Occipital lobe (tissue), 2 donors: Measurements from ENCODE around the gene CNN1. TPM values are rescaled to one million over a fixed set of nuclear protein-coding genes. Genes with fewer than 3 reads are reported as not detected.
"Not testable (repeated sequence)": the region's sequence is repeated elsewhere in the genome, so short reads cannot be mapped to it uniquely, and the experiment has no call there.

ENCODE experiments used
- DNase-seq: peaks from one replicate; lab custom pipeline; 2025; lab: John Stamatoyannopoulos, UW
- total RNA-seq: library from RNA; depleted of rRNA; stranded (reverse); fragments of >200 nt; gene quantifications from one replicate; pipeline ENCODE4 v1.2.3, GENCODE V29; 2014

The CNN1 gene
- total RNA-seq, 1 donor from 2014 or later = not detected

DNA sequence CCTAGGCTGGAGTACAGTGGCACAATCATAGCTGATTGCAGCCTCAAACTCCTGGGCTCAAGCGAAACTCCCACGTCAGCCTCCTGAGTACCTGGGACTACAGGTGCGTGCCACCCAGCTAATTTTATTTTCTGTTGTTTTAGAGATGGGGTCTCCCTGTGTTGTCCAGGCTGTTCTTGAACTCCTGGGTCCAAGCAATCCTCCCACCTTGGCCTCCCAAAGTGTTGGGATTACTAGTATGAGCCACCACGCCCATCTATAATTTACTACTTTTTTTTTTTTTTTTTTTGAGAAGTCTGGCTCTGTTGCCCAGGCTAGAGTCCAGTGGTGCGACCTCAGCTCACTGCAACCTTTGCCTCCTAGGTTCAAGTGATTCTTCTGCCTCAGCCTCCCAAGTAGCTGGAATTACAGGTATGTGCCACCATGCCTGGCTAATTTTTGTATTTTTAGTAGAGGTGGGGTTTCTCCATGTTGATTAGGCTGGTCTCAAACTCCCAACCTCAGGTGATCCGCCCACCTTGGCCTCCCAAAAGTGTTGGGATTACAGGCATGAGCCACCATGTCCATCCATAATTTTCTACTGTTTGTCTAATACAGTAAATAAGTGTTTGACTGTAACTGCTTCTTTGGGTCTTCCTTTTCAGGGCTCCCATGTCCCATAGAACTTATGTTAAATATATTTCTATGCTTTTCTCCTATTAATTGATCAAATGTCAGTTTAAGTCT is 25.6 kb downstream of the CNN1 start:
- not testable (repeated sequence) for DNase-seq

DNA sequence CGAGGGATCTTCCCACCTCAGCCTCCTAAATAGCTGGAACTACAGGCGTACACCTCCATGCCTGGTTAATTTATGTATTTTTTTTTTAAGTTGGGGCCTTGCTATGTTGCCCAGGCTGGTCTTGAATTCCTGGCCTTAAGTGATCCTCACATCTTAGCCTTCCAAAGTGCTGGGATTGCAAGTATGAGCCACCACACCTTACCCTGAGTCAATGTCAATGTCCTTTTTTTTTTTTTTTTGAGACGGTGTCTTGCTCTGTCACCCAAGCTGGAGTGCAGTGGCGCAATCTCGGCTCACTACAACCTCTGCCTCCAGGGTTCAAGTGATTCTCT is 27.0 kb downstream of the CNN1 start:
- DNase-seq = not testable (repeated sequence)

DNA sequence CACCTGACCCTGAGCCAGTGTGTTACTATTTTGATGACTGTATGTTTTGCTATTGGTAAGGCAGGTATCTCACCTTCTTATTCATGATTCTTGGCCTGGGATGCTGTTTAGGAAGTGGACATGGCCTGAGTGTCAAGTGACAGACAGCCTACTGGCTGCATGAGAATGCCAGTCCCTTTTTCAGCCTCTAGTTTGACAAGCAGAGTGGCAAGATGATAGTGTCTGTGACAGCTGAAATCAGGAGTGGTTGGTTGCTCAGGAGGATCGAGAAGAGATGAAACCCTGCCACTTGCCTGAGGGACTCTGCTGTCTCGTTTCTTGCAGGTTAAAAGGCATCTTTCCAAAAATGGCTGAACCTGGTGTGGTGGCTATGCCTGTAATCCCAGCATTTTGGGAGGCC is 27.5 kb downstream of the CNN1 start:
- no peak for DNase-seq

DNA sequence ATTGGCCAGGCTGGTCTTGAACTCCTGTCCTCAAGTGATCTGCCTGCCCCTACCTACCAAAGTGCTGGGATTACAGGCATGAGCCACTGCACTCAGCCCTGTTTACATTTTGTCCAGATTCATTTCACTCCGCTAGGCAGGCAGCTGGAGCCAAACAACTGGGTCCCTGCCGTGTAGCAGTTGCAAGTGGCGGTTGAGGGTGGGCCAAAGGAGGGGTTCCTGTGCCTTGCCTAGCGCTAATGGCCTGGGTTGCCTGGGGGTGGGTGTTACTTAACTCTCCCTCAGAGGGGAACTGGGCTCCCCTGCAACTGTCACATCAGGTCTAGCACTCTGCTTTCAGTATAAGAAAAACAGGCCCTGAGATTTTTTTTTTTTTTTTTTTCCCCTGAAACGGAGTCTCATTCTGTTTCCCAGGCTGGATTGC is 31.4 kb downstream of the CNN1 start:
- DNase-seq = no peak

DNA sequence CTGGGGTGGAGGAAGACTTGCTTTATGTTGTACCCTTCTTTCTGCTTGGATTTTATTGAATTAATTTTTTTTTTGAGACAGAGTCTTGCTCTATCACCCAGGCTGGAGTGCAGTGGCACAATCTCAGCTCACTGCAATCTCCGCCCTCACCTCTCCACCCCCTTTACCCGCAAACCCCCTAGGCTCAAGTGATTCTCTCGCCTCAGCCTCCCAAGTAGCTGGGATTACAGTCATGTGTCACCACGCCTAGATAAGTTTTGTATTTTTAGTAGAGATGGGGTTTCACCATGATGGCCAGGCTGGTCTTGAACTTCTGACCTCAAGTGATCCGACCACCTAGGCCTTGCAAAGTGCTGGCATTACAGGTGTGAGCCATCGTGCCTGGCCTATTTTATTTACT is 34.7 kb downstream of the CNN1 start:
- not testable (repeated sequence) for DNase-seq

DNA sequence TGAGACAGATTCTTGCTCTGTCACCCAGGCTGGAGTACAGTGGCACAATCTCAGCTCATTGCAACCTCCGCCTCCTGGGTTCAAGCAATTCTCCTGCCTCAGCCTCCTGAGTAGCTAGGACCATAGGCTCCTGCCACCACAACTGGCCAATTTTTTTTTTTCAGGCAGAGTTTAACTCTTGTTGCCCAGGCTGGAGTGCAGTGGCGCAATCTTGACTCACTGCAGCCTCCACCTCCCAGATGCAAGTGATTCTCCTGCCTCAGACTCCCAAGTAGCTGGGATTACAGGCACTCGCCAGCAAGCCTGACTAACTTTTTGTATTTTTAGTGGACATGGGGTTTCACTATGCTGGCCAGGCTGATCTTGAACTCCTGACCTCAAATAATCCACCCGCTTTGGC is 35.1 kb downstream of the CNN1 start:
- not testable (repeated sequence) for DNase-seq

DNA sequence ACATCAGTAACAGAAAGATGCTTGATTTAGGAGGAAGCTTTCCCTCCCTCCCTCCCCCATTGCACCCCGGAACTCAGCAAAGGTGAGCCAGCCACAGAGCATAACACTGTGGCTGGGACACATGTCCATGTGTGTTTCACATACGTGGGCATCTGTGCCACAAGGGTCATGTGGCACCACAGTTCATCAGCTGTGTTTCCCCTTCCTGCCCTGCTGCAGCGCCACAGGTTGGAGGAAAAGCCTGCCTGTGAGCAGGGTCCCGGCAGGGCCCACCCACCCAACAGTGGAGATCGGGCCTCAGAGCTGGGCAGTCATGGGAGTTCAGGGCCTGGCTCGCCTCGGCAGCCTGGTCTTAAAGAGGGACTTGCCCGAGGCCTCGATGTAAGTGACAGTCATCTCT is 36.0 kb downstream of the CNN1 start:
- no peak for DNase-seq

DNA sequence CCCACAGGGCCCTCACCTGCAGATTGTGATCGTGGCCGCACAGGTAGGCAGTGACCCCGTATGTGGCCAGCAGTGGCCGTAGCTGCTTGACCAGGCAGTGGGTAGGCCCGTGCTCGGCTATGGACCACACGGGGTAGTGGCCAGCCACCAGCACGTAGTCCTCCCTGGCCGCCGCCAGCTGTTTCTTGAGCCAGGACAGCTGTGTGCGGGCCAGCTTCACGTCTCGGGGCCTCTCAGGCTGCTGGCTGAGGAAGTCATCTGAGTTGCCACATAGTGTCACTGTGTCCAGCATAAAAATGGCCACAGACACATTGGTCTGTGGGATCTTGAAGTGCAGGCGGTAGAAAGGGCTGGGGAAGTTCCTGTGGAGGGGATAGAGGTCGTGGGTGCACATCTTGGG is 37.6 kb downstream of the CNN1 start:
- DNase-seq = no peak

DNA sequence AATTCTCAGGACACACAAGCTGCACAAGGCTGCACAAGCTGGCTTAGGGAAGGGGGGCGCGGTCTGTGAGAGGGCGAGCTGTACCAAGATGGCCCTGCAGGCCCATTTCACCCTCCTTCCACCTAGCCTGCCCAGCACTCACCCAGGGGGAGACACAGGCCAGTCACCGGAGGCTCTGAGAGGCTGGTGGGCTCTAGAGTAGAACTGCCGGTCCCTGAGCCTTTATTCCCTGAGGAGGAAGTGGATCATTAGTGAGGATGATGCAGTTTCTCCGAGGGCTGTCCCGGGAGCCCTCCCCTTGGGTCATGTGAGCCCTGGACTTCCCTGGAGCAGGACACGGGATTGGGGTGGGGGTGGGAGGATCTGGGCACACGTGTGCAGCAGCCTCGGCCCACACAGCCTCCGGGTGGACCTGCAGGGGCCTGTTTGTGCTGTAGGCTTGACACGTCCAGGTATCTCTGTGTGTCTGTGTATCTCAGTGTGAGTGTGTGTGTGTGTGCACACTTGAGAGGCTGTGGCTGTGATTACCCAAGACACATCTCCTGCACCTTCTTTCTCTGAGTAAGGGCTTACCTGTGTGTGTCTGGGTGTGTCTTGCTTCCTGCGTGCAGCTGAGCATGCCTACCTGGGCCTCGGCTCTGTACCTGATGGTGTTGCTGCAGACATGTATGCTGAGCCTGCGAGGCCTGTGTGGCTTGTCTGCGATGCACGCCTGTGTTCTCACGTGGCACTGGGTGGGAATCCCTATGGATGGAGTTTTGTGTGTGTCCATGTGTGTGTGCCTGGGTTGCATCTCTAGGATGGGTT is 39.0 kb downstream of the CNN1 start, which contains the start of gene ACP5:
Gene ACP5 (minus strand): TSS at position 195 of the 807 bp plus-strand sequence. CDS start 328 bp downstream, outside the sequence.
- no peak for DNase-seq

DNA sequence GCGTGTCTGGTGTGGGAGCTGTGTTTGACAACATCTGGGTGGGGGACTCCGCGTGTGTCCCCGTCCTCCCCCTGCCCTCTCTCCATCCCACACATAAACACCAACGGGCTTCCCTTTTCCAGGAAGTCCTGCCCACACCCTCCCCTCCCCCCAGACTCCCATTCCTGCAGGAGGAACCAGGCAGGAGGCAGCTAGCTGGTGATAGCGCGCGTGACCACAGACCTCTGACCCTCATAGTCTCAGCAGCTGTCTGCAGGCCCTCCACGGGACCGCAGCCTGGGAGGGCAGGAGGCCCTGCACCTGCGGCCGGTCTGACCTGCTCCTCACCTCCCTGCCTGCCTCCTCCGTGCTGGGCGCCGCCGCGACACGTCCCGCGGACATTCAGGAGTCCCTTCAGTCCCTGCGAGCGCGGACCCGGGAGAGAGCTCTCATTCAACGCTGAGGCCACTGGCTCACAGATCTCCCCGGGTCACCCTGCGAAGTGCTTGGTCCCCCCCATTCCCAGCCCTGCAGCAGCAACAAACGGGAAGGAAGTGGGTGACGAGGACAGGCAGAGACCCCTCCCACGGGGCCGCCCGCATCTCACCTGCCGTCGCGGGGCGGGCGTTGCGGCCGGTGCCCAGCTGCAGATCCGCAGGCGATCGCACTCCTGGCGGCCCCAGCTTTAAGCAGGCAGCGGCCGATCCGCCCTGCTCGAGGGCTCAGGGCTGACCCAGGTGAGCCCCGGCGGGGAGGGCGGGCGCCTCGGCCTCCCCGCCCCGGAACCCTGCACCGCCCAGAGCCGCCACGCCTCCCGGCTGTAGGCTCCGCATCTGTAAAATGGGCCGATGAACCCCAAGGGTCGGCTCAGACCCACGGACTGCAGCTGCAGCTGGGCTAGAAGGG is 39.8 kb downstream of the CNN1 start:
- DNase-seq = no peak

DNA sequence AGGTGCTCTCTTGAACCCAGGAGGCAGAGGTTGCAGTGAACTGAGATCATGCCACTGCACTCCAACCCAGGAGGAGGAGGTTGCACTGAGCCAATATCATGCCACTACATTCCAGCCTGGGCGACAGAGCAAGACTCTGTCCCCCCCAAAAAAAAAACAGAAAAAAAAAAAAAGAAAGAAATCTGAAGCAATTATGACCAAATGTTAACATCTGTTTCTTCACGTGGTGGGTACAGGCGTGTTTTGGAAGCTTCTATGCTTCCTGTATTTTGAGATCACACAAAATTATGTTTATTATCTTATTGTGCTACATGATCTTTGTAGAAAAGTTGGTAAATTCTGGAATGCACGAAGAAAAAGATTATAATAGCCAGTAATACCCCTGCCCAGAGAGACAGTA is 41.5 kb downstream of the CNN1 start:
- no peak for DNase-seq

DNA sequence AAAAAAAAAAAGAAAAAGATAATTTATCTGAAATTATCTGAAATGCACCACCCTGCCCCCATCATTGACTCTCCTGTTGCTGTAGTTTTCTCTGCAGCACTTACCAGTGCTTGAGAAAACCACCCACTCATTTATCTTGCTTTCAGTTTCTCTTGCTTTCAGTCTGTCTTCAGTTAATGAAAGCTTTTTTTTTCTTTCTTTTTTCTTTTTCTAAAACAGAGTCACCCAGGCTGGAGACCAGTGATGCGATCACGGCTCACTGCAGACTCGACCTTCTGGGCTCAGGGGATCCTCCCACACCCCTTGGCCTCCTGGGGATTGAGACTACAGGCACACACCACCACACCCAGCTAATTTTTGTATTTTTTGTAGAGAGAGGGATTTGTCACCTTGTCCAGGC is 43.1 kb downstream of the CNN1 start:
- no peak for DNase-seq

DNA sequence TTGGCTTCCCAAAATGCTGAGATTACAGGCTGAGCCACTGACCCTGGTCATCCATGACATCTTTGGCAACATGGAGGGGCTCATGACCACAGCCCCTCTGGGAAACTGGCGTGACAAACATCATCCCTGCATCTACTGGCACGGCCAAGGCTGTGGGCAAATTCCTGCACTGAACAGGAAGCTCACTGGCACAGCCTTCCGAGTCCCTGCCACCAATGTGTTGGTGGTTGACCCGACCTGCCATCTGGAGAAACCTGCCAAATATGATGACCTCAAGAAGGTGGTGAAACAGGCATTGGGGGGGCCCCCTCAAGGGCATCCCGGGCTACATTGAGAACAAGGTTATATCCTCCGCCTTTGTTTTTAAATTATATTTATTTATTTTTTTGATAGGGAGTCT is 47.7 kb downstream of the CNN1 start:
- no peak for DNase-seq

DNA sequence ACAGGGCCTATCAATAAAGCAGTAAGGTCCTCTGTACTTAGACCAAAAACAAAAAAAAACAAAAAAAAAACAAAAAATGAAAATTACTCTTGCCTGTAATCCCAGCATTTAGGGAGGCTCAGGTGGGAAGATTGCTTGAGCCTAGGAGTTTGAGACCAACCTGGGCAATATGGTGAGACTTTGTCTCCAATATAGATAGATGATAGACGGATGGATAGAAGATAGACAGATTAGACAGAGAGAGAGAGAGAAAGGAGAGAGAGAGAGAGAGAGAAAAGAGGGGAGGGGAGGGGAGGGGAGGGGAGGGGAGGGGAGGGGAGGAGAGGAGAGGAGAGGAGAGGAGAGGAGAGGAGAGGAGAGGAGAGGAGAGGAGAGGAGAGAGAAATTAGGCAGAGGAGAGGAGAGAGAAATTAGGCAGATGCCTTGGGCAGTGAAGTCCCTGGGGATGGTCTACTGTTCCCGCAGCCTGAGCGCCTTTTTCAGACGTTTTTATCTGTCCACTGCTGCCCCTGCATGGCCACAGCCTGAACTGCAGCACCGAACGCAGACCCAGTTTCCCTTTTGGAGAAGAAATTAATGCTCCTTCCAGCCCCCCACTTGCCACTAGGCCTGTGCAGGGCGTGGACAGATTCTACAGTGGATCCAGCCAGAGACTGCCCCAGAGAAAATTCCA is 48.8 kb downstream of the CNN1 start:
- DNase-seq = peak; percentile 42

DNA sequence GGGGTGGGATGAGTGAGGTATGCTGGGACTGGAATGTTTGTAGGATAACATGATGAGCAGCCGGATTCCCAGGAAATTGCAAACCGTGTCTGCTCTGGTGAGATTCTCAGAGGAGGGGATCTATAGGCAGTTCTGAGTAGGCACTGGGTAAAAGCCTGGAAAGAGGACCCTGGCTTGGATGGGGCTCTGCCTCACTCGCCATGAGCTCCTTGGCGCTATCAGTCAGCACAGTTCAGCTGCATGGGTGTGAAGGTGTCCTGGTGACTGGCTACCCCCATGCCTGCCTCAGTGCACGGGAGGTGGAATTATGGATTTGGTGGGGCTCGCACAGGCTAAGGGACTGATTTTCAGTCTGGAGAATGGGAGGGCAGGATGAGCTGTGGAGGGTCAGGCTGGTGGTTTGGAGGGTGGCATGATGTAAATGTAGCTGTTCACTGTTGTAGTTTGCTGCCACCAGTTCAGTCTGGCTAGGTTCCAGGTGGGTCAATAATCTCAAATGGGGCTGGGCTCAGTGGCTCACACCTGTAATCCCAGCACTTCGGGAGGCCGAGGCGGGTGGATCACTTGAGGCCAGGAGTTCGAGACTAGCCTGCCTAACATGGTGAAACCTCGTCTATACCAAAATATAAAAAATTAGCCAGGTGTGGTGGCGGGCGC is 49.5 kb downstream of the CNN1 start:
- no peak for DNase-seq

DNA sequence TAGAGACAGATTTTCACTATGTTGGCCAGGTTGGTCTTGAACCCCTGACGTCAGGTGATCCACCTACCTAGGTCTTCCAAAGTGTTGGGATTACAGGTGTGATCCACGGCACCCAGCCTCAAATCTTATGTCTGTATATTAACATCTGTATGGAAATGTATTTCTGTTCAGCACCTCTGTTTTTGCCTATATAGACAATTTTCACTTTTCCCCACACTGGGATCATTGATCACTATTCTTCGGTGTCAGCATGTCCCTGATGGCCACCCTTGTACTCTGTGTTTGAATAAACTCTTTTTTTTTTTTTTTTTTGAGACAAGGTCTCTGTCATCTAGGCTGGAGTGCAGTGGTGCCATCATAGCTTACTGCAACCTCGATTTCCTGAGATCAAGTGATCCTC is 55.4 kb downstream of the CNN1 start:
- no peak for DNase-seq

DNA sequence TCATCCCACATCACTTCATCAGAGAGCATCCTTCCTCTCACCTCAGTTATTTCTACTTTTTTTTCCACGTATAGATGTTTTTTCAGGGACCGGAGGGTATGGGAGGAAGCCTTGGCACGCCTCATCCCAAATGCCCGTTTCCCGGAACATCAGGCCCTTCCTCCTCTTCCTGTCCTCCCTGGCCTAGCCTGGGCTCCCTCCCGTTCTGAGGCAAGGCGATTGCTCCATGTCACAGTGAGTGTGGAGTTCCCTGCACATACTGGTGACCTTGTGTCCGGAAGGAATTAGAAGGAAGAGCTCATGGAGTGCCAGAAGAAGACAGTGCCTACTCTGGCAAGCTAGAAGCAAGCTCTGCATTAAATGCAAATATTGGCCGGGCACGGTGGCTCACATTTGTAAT is 57.5 kb downstream of the CNN1 start:
- no peak for DNase-seq

DNA sequence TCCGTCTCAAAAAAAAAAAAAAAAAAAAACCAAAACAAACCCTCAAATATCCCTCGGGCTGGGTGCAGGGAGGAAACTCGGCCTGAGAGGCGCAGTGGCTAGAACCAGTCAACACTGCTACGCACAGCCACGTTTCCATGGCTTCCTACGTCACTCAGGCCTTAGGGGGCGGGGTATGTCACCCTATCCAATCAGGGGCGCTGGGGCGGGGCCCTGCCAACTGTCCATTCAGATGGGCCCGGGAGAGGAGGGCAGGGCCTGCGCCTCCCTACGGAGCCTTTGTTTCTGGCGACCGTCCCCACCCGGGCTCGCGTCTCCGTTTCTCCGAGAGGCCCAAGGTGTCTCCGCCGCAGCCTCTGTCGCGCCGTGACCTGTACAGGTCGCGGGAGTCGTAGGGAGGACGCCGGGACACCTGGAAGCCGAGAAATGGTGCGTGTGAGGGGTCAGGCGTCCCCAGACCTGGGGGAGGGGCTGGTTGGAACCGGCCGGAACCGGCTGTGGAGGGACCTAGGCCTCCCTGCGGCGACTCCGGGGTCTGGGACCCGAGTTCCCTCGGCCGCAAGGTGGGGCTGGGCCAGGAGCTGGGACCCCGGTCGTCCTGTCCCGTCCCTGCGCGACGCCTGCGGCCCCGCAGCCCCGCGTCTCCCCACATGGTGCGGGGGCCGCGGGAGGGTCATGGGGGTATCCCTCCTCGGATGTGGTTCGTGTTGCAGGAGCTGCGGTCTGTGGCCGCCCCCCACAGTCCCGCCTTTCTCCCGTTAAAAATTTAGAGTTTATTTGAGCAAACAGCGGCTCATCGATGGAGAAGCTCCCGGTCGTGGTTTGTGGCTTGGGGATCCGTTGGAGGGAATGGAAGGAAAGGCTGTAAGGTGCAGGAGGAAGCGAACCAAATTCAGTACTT is 58.8 kb downstream of the CNN1 start, which contains the start of gene ZNF627:
Gene ZNF627 (plus strand): TSS at position 282 of the 901 bp plus-strand sequence. CDS start 145 bp downstream, at position 427.
- peak; percentile 96 for DNase-seq

DNA sequence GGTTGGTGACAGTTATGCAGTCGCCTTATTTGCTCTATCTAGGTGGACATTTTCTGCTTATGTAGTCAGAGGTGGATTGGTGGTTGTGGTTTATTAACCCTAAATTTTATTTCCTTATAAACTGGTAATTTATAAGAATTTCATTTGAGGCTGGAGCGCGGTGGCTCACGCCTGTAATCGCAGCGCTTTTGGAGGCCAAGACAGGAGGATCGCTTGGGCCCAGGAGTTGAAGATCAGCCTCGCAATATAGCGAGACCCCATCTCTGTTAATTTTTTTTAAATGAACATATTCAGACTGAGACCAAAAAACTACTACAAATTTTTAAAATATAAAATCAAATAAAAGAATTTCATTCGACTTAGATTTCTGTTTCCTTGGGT is 59.4 kb downstream of the CNN1 start:
- DNase-seq = no peak

DNA sequence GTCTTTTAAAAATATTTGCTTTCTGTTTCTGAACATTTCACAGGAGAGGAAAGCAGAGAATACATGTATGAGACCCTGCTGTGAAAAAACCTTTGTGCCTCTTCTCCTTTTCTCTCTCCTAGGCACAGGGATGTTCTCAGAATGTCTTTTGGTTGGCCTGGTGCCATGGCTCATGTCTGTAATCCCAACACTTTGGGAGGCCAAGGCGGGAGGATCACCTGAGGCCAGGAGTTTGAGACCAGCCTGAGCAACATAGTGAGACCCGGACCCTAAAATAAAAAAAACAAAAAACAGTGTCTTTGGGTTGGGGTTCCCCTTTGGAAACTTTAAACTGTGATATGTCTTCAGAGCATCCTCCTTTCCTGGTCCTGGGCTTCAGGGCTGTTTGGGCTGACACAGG is 60.1 kb downstream of the CNN1 start:
- no peak for DNase-seq
